Neutrophil (primary cell): ENCODE data around the gene DCHS1.
A peak's percentile ranks its signal among the peaks of the same experiment; 100 is the strongest.

Experiments used
- H3K27ac ChIP-seq: fragments of 200-600 bp; sonication (generic); 2 replicates; pipeline ENCODE4 v1.5.1; 2016; ENCODE audit warnings: mild to moderate bottlenecking, moderate library complexity
- H3K27me3 ChIP-seq: fragments of 200-600 bp; sonication (generic); 2 replicates; pipeline ENCODE4 v1.6.0; 2016; ENCODE audit warnings: mild to moderate bottlenecking
- H3K36me3 ChIP-seq: fragments of 200-600 bp; sonication (generic); 2 replicates; pipeline ENCODE4 v1.5.1; 2017
- H3K4me1 ChIP-seq, 2 experiments: fragments of 200-600 bp in 1 of 2; sonication (generic) in 1 of 2; 1 replicate in 1 of 2; 2 replicates in 1 of 2; pipeline versions ENCODE4 v1.5.1 to v1.6.1; 2013 to 2016; ENCODE audit warnings: low read depth in 1 of 2, low read length in 1 of 2, mild to moderate bottlenecking in 1 of 2, moderate library complexity in 1 of 2; ENCODE audit not compliant: control insufficient read depth in 1 of 2, insufficient read depth in 1 of 2
- H3K4me3 ChIP-seq, 2 experiments: fragments of 200-600 bp in 1 of 2; sonication (generic) in 1 of 2; 1 replicate in 1 of 2; 2 replicates in 1 of 2; pipeline ENCODE4 v1.5.1; 2013 to 2016; ENCODE audit warnings: low read depth in 1 of 2, low read length in 1 of 2, mild to moderate bottlenecking in 1 of 2, moderate library complexity in 1 of 2
- H3K9me3 ChIP-seq: fragments of 200-600 bp; sonication (generic); 2 replicates; pipeline ENCODE4 v1.5.1; 2016
- TF ChIP-seq, protein P1 (sequence below): fragments of 200-600 bp; sonication (generic); IDR thresholded peaks from 2 replicates; pipeline ENCODE4 v1.5.1; 2016; ENCODE audit warnings: antibody characterized with exemption

DCHS1 gene

DNA sequence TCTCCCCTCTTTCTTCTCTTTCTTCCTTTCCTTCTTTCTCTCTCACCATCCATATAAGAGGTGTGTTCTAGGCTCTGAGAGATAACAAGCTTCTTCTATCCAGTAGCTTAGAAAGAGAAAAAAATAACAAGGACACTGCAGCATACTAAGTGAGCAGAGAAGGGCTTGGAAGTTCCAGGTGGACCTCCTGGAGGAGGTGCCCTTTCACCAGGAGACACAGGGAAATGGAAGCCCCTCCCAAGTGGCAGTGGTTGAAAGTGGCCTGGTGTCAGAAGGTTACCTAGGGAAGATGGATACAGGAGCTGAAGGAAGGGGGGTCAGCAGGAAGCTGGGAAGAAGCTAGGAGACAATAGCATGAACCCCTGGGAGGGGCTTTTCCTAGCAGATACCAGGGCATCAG lies 5.5 kb downstream of the DCHS1 start:
- H3K4me3 ChIP-seq = no peak overlapping the region
- TF ChIP-seq, protein P1, sequence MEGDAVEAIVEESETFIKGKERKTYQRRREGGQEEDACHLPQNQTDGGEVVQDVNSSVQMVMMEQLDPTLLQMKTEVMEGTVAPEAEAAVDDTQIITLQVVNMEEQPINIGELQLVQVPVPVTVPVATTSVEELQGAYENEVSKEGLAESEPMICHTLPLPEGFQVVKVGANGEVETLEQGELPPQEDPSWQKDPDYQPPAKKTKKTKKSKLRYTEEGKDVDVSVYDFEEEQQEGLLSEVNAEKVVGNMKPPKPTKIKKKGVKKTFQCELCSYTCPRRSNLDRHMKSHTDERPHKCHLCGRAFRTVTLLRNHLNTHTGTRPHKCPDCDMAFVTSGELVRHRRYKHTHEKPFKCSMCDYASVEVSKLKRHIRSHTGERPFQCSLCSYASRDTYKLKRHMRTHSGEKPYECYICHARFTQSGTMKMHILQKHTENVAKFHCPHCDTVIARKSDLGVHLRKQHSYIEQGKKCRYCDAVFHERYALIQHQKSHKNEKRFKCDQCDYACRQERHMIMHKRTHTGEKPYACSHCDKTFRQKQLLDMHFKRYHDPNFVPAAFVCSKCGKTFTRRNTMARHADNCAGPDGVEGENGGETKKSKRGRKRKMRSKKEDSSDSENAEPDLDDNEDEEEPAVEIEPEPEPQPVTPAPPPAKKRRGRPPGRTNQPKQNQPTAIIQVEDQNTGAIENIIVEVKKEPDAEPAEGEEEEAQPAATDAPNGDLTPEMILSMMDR = no peak
- H3K27ac ChIP-seq = no peak overlapping the region
- H3K27me3 ChIP-seq = peaks cover 34% of the 10 kb centered on the region
- H3K36me3 ChIP-seq = no peaks in the 10 kb centered on the region
- H3K9me3 ChIP-seq = no peaks in the 10 kb centered on the region
- H3K4me1 ChIP-seq = peaks cover 15% of the 10 kb centered on the region in 2 experiments

DNA sequence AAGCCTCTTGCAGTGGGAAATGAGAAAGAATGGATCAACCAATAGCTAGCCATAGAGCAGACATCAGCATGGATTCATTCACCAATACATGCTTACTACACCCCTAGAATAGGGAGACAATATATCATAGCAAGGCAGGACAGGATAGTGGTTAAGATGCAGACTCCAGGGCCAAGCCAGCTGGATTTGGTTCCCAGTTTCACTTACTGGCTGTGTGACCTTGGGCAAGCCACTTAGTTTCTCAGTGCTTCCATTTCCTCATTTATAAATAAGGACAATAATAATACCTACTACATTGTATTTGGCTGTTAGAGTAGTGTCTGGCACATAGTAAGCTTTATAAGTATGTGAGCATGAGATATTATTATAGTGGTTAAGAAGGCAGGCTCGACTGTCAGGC lies 7.1 kb downstream of the DCHS1 start:
- H3K9me3 ChIP-seq = no peaks in the 10 kb centered on the region
- H3K4me1 ChIP-seq = peaks cover 11 to 13% of the 10 kb centered on the region in 2 experiments
- TF ChIP-seq, protein P1 = no peak
- H3K27me3 ChIP-seq = peaks cover 18% of the 10 kb centered on the region
- no peaks in the 10 kb centered on the region for H3K36me3 ChIP-seq
- H3K27ac ChIP-seq = no peak overlapping the region
- H3K4me3 ChIP-seq = no peak overlapping the region

DNA sequence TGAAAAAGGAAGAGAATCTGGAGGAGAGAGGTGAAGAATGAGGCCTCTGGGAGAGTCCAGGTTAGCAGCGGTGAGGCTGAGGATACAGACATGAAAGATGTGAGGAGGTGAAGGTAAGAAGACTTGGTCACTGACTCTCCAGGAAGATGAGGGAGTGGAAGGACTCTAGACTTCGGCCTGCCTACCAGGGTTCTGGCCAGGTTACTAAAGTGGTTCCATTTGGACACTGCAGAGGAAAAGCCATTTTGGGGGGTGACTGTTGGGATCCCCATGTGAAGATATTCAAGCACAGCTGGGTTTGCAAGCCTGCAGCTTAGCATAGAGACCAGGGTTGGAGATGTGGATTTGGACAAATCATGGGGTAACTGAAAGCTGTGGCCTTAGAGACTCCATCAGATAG lies 7.8 kb downstream of the DCHS1 start:
- H3K36me3 ChIP-seq = no peaks in the 10 kb centered on the region
- H3K9me3 ChIP-seq = no peaks in the 10 kb centered on the region
- H3K27me3 ChIP-seq = peaks cover 13% of the 10 kb centered on the region
- TF ChIP-seq, protein P1 = no peak
- no peak overlapping the region for H3K27ac ChIP-seq
- H3K4me3 ChIP-seq = no peak overlapping the region
- peaks cover 11 to 13% of the 10 kb centered on the region in 2 experiments for H3K4me1 ChIP-seq

DNA sequence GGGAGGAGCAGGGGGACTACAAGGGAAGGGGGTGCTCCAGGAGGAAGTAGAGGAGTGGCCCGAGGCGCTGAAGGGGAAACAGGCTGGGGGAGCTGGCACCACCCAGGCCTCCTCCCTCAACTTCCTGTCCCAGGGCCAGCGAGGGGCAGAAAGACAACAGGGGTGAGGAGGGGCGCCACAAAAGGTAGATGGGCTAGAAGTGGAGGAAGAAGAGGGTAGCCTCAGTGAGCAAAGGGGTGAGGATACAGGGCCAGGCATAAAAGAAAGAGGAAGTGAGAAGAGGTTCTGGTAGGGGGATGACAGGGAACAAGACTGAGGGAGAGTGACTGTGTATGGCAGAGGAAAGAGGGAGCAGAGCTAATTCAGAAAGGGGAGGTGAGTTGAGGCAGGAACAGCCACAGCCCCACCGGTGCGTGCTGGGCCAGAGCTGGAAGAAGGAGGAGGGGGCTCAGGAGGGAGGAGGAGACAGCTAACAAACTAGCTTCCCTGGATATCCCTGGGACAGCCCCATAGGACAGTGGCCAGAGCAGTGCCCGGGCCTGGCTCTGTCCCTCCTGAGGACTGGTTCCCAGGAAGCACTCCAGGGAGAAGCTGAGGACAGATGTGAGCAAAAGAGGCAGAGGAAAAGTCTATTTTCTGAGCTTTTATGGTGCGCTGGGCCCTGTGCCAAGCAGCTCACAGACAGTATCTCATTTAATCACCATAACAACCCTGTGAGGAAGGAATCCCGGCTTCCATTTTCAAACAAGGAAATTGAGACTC lies 8.5 kb downstream of the DCHS1 start:
- Histone ChIP-seq H3K9me3 (no peaks in the 10 kb centered on the region), H3K36me3 (no peaks in the 10 kb centered on the region), H3K27me3 (peaks cover 13% of the 10 kb centered on the region), H3K4me1 (peaks cover 11 to 13% of the 10 kb centered on the region in 2 experiments), H3K27ac (peak overlapping the region; percentile 53), H3K4me3 (peak overlapping the region; percentile 2 to 38)
- TF ChIP-seq, protein P1 = no peak

DNA sequence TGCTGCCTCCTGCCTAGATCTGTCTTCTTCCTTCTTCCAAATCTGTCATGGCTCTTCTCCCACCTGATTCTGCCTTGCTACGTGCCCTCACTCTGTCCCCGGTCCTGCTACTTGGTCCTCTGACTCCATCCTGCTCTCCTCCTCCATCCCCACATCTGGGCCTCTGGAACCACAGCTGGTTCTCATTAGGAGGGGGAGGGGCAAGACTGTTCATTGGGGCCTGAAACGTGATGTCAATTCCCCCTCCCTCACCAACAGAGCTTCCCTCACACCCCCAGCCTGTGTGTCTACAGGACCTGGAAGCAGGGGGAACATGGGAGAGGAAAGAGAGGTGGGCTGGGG lies 9.1 kb downstream of the DCHS1 start:
- no peaks in the 10 kb centered on the region for H3K36me3 ChIP-seq
- H3K27me3 ChIP-seq = peaks cover 13% of the 10 kb centered on the region
- H3K9me3 ChIP-seq = no peaks in the 10 kb centered on the region
- peaks cover 11 to 13% of the 10 kb centered on the region in 2 experiments for H3K4me1 ChIP-seq
- H3K27ac ChIP-seq = peak overlapping the region; percentile 53
- peak overlapping the region; percentile 2 to 38 for H3K4me3 ChIP-seq
- TF ChIP-seq, protein P1 = no peak
